Stomach smooth muscle (tissue), 2 donors: ENCODE data around the gene TTC3.
"Not testable (repeated sequence)": the region's sequence is repeated elsewhere in the genome, so short reads cannot be mapped to it uniquely, and the experiment has no call there.

ENCODE experiments used
- H3K27ac ChIP-seq: one replicate; pipeline ENCODE4 v1.7.0; 2013; ENCODE audit warnings: mild to moderate bottlenecking, low read length, inconsistent platforms
- H3K27me3 ChIP-seq, 2 donors: one replicate each; pipeline ENCODE4 v1.7.0; 2013; ENCODE audit warnings: low read length in 2 of 2; ENCODE audit not compliant: insufficient read depth in 2 of 2, control insufficient read depth in 1 of 2
- H3K36me3 ChIP-seq, 2 donors: one replicate each; pipeline ENCODE4 v1.7.0; 2013; ENCODE audit warnings: low read length in 2 of 2; ENCODE audit not compliant: control insufficient read depth in 2 of 2, insufficient read depth in 2 of 2
- H3K4me1 ChIP-seq: one replicate; pipeline ENCODE4 v1.7.0; 2013; ENCODE audit warnings: low read length; ENCODE audit not compliant: control insufficient read depth, insufficient read depth
- H3K4me3 ChIP-seq, 2 donors: one replicate each; pipeline ENCODE4 v1.7.0; 2013; ENCODE audit warnings: low read length in 2 of 2
- H3K9ac ChIP-seq, 2 donors: one replicate each; pipeline ENCODE4 v1.7.0; 2013; ENCODE audit warnings: low read length in 2 of 2, mild to moderate bottlenecking in 1 of 2
- H3K9me3 ChIP-seq, 2 donors: one replicate each; pipeline ENCODE4 v1.7.0; 2013; ENCODE audit warnings: low read length in 2 of 2; ENCODE audit not compliant: control insufficient read depth in 2 of 2
- donor health status: healthy.
- donor health status: Pancreatic carcinoma.

TTC3 gene

GRCh38 chr21:37040212-37040611 lies 32.8 kb upstream of the TTC3 start:
- Histone ChIP-seq H3K9me3 (no peaks in the 10 kb centered on the region), H3K36me3 (no peaks in the 10 kb centered on the region), H3K9ac (no peak overlapping the region), H3K4me1 (no peaks in the 10 kb centered on the region), H3K27me3 (peaks cover 0 to 3% of the 10 kb centered on the region in 2 donors), H3K4me3 (no peak overlapping the region), H3K27ac (no peak overlapping the region)

- no peaks in the 10 kb centered on the region for H3K4me1 ChIP-seq
- no peaks in the 10 kb centered on the region for H3K36me3 ChIP-seq
- H3K9me3 ChIP-seq: no peaks in the 10 kb centered on the region
- H3K27ac ChIP-seq: no peak overlapping the region
- H3K9ac ChIP-seq: no peak overlapping the region
- peaks cover 0 to 3% of the 10 kb centered on the region in 2 donors for H3K27me3 ChIP-seq
- no peak overlapping the region for H3K4me3 ChIP-seq
Observed at GRCh38 chr21:37041706-37042271, 31.3 kb upstream of the TTC3 start.

GRCh38 chr21:37043818-37044217 lies 29.2 kb upstream of the TTC3 start:
- Histone ChIP-seq H3K4me1 (no peaks in the 10 kb centered on the region), H3K4me3 (no peak overlapping the region), H3K27ac (no peak overlapping the region), H3K9ac (no peak overlapping the region), H3K9me3 (no peaks in the 10 kb centered on the region), H3K36me3 (no peaks in the 10 kb centered on the region), H3K27me3 (peaks cover 0 to 3% of the 10 kb centered on the region in 2 donors)

GRCh38 chr21:37044643-37045042 lies 28.4 kb upstream of the TTC3 start:
- Histone ChIP-seq H3K27me3 (peaks cover 0 to 3% of the 10 kb centered on the region in 2 donors), H3K36me3 (no peaks in the 10 kb centered on the region), H3K4me1 (no peaks in the 10 kb centered on the region), H3K9ac (no peak overlapping the region), H3K27ac (no peak overlapping the region), H3K9me3 (no peaks in the 10 kb centered on the region), H3K4me3 (no peak overlapping the region)

- Histone ChIP-seq H3K27me3 (peaks cover 0 to 3% of the 10 kb centered on the region in 2 donors), H3K4me1 (no peaks in the 10 kb centered on the region), H3K27ac (no peak overlapping the region), H3K36me3 (no peaks in the 10 kb centered on the region), H3K4me3 (no peak overlapping the region), H3K9me3 (no peaks in the 10 kb centered on the region), H3K9ac (no peak overlapping the region)
Observed at GRCh38 chr21:37045149-37045548, 27.9 kb upstream of the TTC3 start.

GRCh38 chr21:37045556-37045955 lies 27.5 kb upstream of the TTC3 start:
- Histone ChIP-seq H3K9ac (no peak overlapping the region), H3K4me1 (no peaks in the 10 kb centered on the region)

GRCh38 chr21:37047079-37047478 lies 26.0 kb upstream of the TTC3 start:
- Histone ChIP-seq H3K4me1 (no peaks in the 10 kb centered on the region), H3K36me3 (no peaks in the 10 kb centered on the region), H3K4me3 (no peak overlapping the region), H3K9ac (no peak overlapping the region), H3K9me3 (no peaks in the 10 kb centered on the region), H3K27me3 (peaks cover 0 to 3% of the 10 kb centered on the region in 2 donors), H3K27ac (no peak overlapping the region)

More at GRCh38 chr21:37045556-37045955, 27.5 kb upstream of the TTC3 start:
- Histone ChIP-seq H3K9me3 (no peaks in the 10 kb centered on the region), H3K36me3 (no peaks in the 10 kb centered on the region), H3K27me3 (peaks cover 0 to 3% of the 10 kb centered on the region in 2 donors), H3K4me3 (no peak overlapping the region), H3K27ac (no peak overlapping the region)

GRCh38 chr21:37049741-37050140 lies 23.3 kb upstream of the TTC3 start:
- not testable (repeated sequence) for H3K4me3 ChIP-seq, H3K36me3 ChIP-seq, H3K27ac ChIP-seq, H3K27me3 ChIP-seq, H3K9ac ChIP-seq, H3K4me1 ChIP-seq, H3K9me3 ChIP-seq

GRCh38 chr21:37055271-37055855 lies 17.7 kb upstream of the TTC3 start:
- no peaks in the 10 kb centered on the region for H3K27me3 ChIP-seq
- H3K27ac ChIP-seq: no peak overlapping the region

GRCh38 chr21:37057614-37058013 lies 15.4 kb upstream of the TTC3 start:
- Histone ChIP-seq H3K4me1 (peaks cover 3% of the 10 kb centered on the region), H3K27me3 (no peaks in the 10 kb centered on the region), H3K27ac (no peak overlapping the region), H3K4me3 (no peak overlapping the region), H3K36me3 (no peaks in the 10 kb centered on the region), H3K9me3 (no peaks in the 10 kb centered on the region), H3K9ac (no peak overlapping the region)

More at GRCh38 chr21:37055271-37055855, 17.7 kb upstream of the TTC3 start:
- Histone ChIP-seq H3K4me3 (no peak overlapping the region), H3K36me3 (no peaks in the 10 kb centered on the region), H3K9me3 (no peaks in the 10 kb centered on the region), H3K9ac (no peak overlapping the region), H3K4me1 (peaks cover under 1% of the 10 kb centered on the region)

- H3K9ac ChIP-seq: no peak overlapping the region
Observed at GRCh38 chr21:37058261-37058660, 14.8 kb upstream of the TTC3 start.

More at GRCh38 chr21:37058261-37058660, 14.8 kb upstream of the TTC3 start:
- H3K4me1 ChIP-seq: peaks cover 3% of the 10 kb centered on the region
- H3K4me3 ChIP-seq: no peak overlapping the region
- no peaks in the 10 kb centered on the region for H3K9me3 ChIP-seq
- no peaks in the 10 kb centered on the region for H3K27me3 ChIP-seq
- no peaks in the 10 kb centered on the region for H3K36me3 ChIP-seq
- H3K27ac ChIP-seq: no peak overlapping the region
